ENCODE measurements around the gene KIZ.

KIZ gene

DNA sequence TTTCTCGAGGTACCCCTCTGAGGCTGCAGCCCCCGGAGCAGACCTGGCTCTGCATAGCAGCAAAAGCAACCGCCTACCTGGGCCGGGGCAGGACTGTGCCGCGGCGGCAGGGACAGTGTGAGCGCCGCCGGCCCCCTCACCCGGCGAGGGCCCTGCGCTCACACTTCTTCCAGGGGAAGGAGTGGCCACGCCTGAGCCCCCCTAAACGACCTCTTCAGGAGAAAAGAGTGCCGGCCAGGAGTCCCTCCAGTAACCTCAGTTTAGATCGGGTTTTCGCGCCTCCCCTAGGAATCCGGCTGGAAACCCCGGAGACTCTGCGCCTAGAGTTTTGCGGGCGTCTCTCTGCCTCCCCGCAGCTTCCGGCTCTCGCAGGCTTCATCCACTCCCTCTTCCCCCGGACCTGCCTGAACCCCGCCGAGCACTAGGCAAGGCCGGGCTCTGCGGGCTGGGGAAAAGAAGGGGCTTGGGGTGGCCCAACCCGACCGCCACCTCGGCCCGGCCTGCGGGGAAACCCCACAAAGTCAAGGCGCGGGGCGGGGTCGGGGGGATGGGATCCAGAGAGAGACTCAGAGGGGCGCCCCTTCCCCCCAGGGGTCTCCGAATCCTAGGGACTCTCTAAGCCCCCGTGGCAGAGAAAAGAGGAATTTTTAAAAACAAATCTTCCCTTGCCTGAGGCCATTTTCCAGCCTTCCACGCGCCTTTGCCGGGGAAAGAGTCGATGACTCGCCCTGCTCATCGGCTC is 20.3 kb upstream of the KIZ start:
- no peak for DNase-seq

- DNase-seq, result no peak
Measured at GRCh38 chr20:21106171-21107017, 19.5 kb upstream of the KIZ start, which contains the start of gene LINC00237. LINC00237 (minus strand) TSS chr20:21106358.

GRCh38 chr20:21109144-21109543 is 16.7 kb upstream of the KIZ start:
- DNase-seq, result no peak

DNA sequence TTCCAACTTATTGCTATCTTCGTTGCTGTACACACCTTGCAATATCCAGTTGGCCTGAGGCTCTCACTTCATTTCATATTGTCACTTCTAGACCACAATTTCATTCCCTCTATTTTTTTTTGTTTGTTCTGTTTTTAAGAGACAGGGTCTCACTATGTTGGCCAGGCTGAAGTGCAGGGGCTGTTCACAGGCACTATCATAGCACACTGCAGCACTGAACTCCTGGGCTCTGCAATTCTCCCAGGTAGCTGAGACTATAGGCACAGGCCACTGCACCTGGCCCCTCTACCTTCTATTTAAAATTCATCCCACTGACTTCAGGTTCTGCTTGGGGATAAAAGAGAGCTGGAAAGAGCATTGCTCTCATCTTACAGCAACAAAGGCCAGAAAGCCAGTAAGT is 15.1 kb upstream of the KIZ start:
- DNase-seq, result no peak

- no peak for DNase-seq
Measured at GRCh38 chr20:21111416-21111815, 14.5 kb upstream of the KIZ start.

DNA sequence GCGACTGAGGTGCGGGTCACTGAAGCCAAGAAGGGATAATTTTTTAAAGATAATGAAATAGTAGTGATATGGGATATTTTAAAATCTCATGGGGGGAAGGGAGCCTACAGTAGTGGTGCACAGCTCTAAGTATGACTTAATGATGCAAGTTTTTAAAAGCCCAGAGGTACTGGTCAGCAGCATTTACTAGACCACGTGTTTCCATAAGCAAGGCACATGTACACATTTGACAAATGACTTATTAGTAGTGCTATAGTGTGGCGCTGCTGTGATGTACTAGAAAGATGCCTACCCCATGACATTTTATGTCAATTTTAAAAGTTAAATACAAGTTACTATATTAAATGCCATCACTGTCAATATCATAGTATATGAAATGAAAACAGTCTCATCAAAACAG is 12.2 kb upstream of the KIZ start:
- no peak for DNase-seq

DNA sequence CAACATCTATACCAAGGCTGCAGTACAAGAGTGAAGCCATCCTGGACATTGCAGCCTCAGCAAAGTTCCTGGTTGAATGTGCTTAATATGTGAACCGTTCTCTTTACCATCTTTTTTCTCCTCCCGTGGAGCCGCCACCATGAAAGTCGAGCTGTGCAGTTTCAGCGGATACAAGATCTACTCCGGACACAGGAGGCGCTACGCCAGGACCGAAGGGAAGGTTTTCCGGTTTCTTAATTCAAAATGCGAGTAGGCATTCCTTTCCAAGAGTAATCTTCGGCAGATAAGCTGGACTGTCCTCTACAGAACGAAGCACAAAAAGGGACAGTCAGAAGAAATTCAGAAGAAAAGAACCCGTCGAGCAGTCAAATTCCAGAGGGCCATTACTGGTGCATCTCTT is 11.3 kb upstream of the KIZ start:
- DNase-seq, result no peak

DNA sequence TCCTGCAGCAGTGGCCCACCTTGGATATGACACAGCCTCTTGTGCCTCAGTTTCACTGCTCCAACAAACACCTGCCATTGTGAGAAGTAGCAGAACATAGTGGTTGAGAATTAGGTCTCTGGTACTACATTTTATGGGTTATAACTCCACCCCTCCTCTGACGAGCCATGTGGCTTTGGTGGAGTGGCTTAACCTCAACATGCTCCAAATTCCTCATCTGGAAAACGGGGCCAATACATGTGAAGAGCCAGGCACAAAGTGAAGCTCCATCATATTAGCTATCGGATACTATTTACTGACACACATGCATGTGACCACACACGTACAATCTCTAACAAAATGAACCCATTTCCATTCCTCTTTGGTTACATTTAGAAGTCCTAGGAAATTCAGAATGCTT is 8.4 kb upstream of the KIZ start:
- no peak for DNase-seq

DNA sequence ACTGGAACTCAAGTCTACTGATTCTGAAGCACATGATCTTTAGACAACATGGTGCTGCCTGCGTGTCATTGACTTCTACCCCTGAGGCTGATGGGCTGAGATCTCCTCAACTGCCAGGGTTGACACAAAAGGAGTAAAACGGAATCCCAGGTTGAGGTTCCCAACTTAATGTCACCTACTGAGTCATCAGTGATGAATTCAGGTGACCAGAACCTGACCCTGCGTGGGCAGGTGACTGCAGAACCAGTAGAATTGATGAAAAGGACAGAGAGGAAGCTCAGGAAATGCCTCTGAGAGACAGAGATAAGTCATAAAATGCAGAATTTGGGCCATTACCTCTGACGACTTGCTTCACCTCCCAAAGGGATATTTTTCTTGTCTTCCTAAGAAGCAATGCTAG is 7.7 kb upstream of the KIZ start:
- no peak for DNase-seq

DNA sequence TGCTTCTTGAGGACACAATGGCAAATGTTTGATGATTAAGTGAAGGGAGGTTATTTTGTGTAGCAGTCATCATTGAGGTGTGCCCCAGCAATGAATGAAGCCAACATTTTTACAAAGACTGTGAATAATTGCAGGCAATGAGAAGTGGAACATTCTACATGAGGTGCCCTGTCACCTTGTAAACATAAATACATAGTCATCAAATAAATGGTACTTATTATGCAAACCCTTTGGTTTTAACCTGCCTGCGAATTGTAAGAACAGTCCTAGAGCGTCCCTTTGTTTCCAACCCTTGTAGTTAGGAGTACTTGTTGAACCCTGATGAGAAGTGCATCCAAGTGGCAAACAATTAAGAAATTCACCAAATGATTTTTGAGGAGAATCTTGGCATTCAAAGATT is 7.1 kb upstream of the KIZ start:
- DNase-seq, result no peak

- no peak for DNase-seq
Measured at GRCh38 chr20:21124190-21124589, 1.7 kb upstream of the KIZ start.

GRCh38 chr20:21125072-21125848 is 622 bp upstream of the KIZ start:
- no peak for DNase-seq

GRCh38 chr20:21126581-21126870 is 644 bp downstream of the KIZ start:
- no peak for DNase-seq

DNA sequence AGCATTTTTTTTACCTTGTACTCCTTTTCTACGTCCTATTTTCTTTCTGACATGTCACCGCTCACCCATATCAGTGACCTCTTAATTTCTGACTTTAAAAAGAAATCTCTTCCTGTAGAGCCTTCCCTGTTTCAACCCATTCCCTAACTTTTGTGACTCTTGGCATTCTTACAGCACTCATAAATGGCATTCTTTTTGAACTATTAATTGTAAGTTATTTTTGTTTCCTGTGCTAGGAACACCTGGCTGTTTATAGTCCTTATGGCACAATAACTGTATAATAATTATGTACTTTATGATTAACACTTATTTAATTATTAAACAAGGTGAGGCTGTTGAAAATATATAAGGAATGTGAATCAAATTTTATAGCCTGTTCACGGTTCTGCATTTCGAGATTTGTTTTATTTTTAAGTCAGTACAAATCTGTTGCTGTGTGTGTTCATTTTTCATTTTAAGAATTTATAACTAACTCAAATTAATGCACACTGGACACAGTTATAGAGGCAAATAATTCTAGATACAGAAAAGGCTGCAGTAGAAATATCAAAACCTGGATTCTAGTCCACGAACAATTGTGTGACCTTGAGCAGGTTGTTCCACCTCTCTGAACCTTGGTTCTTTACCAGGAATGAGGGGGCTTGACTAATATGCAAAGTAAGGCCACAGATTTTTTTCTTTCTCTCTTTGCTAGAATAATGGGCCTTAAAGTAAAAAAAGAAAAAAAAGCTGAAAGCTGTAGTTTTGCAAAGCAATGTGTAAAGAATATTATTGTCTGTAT is 1.5 kb downstream of the KIZ start:
- DNase-seq, result no peak

DNA sequence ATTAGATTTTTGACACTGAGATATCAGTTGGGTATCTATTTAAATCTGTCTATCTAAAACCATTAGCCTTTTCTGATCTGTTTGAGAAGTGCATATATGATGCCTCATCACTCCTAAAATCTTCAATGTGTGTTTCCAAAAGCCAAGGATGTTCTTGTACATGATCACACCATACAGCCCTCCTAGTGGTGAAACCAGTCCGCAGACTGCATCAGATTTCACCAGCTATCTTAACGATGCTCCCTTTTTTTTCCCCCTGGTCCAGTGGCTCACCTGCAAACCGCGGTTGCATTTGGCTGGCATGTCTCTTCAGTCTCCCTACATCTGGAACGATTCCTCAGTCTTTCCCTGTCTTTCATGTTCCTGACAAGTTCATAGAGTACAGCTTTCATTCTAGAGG is 4.0 kb downstream of the KIZ start:
- DNase-seq, result no peak

DNA sequence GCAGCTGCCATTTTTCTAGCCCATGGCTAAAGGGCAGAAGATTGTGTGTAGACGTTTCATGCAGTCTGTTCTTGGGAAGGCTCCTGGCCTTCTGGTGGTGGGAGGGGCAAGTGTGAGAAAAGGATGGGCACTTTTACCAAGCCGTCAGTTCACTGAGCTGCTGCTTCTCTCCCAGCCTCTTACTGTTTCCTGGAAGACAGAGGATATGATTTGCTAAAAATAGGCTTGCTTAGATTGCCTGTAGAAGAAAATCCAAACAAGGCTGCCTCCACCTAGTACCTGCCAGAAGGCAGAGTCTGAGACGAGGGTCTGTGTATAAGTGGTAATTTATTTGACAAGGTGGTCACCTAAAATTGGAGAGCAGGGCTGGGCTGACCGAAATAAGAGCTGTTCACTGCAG is 7.5 kb downstream of the KIZ start:
- DNase-seq, result no peak

DNA sequence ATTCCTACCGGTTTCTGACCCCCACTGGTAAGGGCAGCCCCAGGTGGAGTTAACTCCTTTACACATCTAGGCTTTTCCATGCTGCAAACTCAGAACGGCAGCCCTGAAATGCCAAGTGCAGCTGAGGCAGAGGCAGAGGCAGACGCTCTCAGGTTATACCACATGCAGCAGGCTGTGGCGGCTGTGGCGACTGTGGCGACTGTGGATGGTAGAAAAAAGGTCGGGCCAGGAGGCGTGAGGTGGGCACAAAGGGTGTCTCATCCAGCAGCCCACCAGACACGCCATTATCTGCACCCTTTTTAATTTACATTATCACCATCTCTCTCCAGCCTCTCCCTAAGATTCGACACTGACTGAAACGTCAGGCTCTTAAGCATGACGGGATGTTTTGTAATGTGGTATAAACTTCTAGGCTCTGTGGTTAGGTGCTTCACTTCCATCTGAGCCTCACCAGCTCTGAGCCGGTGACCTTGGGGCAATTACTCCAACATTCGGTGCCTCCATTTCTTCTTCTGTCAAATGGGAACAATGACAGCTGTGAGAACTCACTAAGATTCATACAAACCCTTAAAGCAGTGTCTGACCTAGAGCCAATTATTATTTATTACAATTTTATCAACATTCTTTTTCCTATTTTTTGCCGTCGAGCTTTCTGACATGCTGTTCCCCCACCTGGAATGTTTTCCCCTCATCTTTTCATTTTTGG is 8.2 kb downstream of the KIZ start:
- no peak for DNase-seq

- no peak for DNase-seq
Measured at GRCh38 chr20:21134883-21135493, 9.1 kb downstream of the KIZ start.

DNA sequence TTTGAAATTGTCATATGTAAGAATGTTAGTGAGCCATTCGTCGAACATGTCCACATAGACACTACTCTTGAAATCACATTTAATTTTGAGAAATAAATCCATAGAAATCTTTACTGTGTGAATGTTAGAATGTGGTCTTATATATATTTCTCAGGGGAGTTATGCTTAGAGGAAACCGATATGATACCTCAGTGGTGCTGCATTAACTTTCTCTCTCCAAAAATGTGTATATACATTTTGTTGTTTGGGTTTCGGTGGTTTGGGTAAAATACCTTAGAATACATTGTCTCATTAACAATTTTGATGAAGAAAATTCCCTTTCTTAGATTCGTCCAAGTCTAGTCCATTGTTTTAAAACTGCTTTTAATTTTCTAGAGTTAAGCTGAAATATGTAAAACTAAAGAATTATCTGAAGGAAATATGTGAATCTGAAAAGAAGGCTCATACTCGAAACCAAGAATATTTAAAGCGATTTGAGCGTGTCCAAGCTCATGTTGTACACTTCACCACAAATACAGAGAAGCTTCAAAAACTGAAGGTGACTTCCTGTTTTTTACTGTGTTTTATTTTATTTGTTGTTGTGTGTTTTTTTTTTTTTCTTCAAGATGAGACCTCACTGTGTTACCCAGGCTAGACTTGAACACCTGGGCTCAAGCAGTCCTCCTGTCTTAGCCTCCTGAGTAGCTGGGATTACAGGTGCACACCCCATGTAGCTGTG is 10.3 kb downstream of the KIZ start:
- DNase-seq, result no peak

GRCh38 chr20:21137078-21137477 is 11.2 kb downstream of the KIZ start:
- no peak for DNase-seq

DNA sequence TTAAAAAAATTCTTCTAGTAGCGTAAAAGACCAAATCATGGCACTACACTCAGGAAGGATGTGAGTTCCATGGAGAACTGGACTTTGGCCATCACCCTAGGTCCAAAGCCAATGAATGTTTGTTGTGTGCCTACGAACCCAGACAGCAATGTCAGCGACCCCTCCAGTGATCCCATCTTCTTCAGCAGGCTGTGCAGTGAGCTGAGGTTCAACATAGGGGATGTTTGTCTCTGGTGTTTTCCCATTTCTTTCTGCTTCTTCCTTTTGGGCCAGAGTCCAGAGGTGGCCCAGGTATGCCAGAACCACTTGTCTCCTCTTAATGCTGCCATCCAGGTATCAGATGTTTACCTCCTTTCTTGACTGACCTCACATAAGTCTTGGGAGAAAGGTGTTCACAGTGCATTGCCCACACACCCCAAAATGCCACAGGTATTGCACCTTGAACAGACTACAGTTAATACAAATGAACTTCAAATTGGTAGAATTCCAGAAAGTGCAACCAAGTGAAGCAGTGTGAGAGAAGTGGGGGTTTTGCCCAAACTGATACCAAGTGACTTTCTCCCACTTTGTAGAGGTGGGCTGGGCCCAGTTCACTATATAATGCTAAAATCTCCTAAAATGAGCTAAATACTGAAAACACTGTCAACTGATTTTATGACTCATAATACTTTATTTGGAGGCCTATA is 14.1 kb downstream of the KIZ start:
- no peak for DNase-seq

Measured in activated T-cell treated with anti-CD3 and anti-CD28 coated beads, Interleukin-2, amount 50 U/mL, for 48 hours (primary cell).